ENCODE results near the gene TMEM212. TPM values are rescaled to one million over a fixed set of nuclear protein-coding genes. Genes with fewer than 3 reads are reported as not detected.

The TMEM212 gene
- total RNA-seq, 1 experiment from 2014 or later, result not detected

DNA sequence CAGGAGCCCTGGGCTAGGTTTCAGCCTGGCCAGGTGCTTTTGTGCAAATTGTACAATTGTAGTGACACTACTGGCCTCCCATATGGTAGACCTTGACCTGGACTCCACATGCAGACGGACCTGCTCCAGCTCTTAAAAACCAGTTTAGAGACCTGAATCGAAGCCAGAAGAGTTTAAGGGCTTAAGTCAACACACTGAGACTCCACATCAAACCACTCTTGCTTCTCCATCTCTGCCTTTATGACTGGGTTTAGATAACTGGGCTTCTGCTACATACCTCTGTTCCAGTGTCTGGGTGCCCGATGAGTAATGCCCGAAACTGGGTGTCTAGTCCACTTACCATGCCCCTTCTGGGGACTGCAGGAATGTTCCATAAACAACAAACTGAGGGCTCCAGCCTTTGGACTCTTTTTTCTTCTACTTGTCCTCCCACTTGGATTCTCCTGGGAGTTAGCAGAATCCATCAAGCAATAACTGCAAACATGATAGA is 32.8 kb downstream of the TMEM212 start:
- WGBS (ENCODE audit: extremely low coverage, insufficient read length, low lambda C conversion rate), result no CpG with 5 or more reads among the region's 4 CpGs
- Histone ChIP-seq H3K27ac (ENCODE audit: insufficient read length, low read depth, low read length) (no peak overlapping the region), H3K9ac (ENCODE audit: extremely low read depth, insufficient read length, low read length) (no peak overlapping the region)

More for the DNA sequence above, 32.8 kb downstream of the TMEM212 start:
- Histone ChIP-seq H3K27me3 (ENCODE audit: insufficient read depth, low read length) (no peaks in the 10 kb centered on the region), H3K9me3 (ENCODE audit: control insufficient read depth, low read depth, low read length) (no peaks in the 10 kb centered on the region), H2BK12ac (ENCODE audit: insufficient read length, low read depth, low read length) (no peak overlapping the region), H3K4me2 (ENCODE audit: insufficient read depth, insufficient read length, low read length) (no peak overlapping the region), H3K79me1 (ENCODE audit: insufficient read depth, low read depth, low read length, poor library complexity, severe bottlenecking) (no peaks in the 10 kb centered on the region), H3K23ac (ENCODE audit: insufficient read length, low read depth, low read length) (no peak overlapping the region), H3K14ac (ENCODE audit: insufficient read depth, low read length) (no peak overlapping the region), H3K56ac (ENCODE audit: insufficient read length, low read depth, low read length) (no peak overlapping the region), H3K23me2 (ENCODE audit: insufficient read length, low read depth, low read length, poor library complexity, severe bottlenecking) (no peaks in the 10 kb centered on the region), H2AK5ac (ENCODE audit: insufficient read length, low read length) (no peak overlapping the region), H4K5ac (ENCODE audit: insufficient read length, low read depth, low read length) (no peak overlapping the region), H3T11ph (ENCODE audit: low read length) (no peak overlapping the region), H4K91ac (ENCODE audit: insufficient read length, low read depth, low read length) (no peak overlapping the region), H2AFZ (ENCODE audit: low read length) (no peak overlapping the region), H4K20me1 (ENCODE audit: control insufficient read depth, insufficient read depth, insufficient read length) (no peaks in the 10 kb centered on the region), H3K18ac (ENCODE audit: insufficient read length, low read depth, low read length) (no peak overlapping the region), H2BK5ac (ENCODE audit: insufficient read length, low read length) (no peak overlapping the region), H2BK20ac (ENCODE audit: low read depth, low read length, poor library complexity, severe bottlenecking) (no peak overlapping the region), H3K4me1 (ENCODE audit: insufficient read depth, low read length) (peaks cover 2% of the 10 kb centered on the region; the same call in 1 of the 2 replicates), H4K8ac (replicated peaks; ENCODE audit: insufficient read length, low read depth, low read length) (no peak overlapping the region), H3K4ac (ENCODE audit: low read depth, low read length) (no peak overlapping the region), H3K79me2 (ENCODE audit: insufficient read depth, low read length) (no peaks in the 10 kb centered on the region), H2BK120ac (ENCODE audit: low read depth, low read length, poor library complexity, severe bottlenecking) (no peak overlapping the region), H2BK15ac (ENCODE audit: low read depth, low read length) (no peak overlapping the region)
- Mint-ChIP-seq H3K4me3 (no peak overlapping the region), H3K9me3 (no peaks in the 10 kb centered on the region), H3K4me1 (peaks cover 36 to 41% of the 10 kb centered on the region in 2 experiments), H3K36me3 (ENCODE audit: insufficient read depth in 1 of 3, low read depth in 3 of 3) (0 out of 7 replicates have a peak, but pooled peaks cover 0 to 2% (median 0%) of the 10 kb centered on the region in 3 experiments), H3K27me3 (ENCODE audit: low read depth) (no peaks in the 10 kb centered on the region), H3K27ac (no peak overlapping the region)
- no peak for DNase-seq
- TF ChIP-seq CTCF (conservative IDR thresholded peaks at IDR 0.05), result no peak

All from H9 (cell line).